ENCODE results near the gene FAM3B.

- no peak for TF ChIP-seq CTCF (IDR thresholded peaks at IDR 0.05; ENCODE audit: poor library complexity)
- no peak for TF ChIP-seq EZH2 (IDR thresholded peaks at IDR 0.05; ENCODE audit: borderline replicate concordance)
- no peak for TF ChIP-seq EZH2phosphoT487 (IDR thresholded peaks at IDR 0.05; ENCODE audit: low read depth, severe bottlenecking, unreplicated experiment)
Measured at GRCh38 chr21:41333752-41334151, 17.2 kb downstream of the FAM3B start.
